ENCODE results near the gene RASL11A. TPM values are rescaled to one million over a fixed set of nuclear protein-coding genes. Genes with fewer than 3 reads are reported as not detected.
"Not testable (repeated sequence)": the region's sequence is repeated elsewhere in the genome, so short reads cannot be mapped to it uniquely, and the experiment has no call there.

The RASL11A gene
- 1.4 and 2.0 TPM in 2 replicates for total RNA-seq

- Mint-ChIP-seq H3K9me3 (no peaks in the 10 kb centered on the region), H3K36me3 (ENCODE audit: low read depth) (peaks cover 4% of the 10 kb centered on the region), H3K4me3 (peak within 1 kb of the TSS; percentile 90), H3K4me1 (peaks cover 28% of the 10 kb centered on the region), H3K27me3 (no peaks in the 10 kb centered on the region), H3K27ac (peak within 1 kb of the TSS; percentile 14)
- ChIA-PET POLR2A (interaction anchor here (0.6 to 1.2 kb wide), 12 partner anchors 13 to 1234 kb away, joined by 3 to 9 read pairs (median 4); partner anchors contain the start of gene RPL21), CTCF (interaction anchor here (0.7 to 2.5 kb wide), 15 partner anchors 9 to 285 kb away, joined by 3 to 15 read pairs (median 4); no protein-coding TSS in a partner anchor)
- intact Hi-C loops (cut with micrococcal nuclease) = loop anchor here (1.0 to 5.0 kb wide), 7 partner anchors 11 to 286 kb away; partner anchors contain the start of gene RPL21
- DNase-seq = peak; percentile 85
- TF ChIP-seq CTCF (IDR thresholded peaks at IDR 0.05) = peak; percentile 99
- ATAC-seq (ENCODE audit: low read depth) = peak; percentile 91
These were observed at the start of gene RASL11A for GRCh38 chr13:27270594-27271520. RASL11A (plus strand) TSS chr13:27270830; CDS start chr13:27270945, 115 bp downstream.

GRCh38 chr13:27222100-27222499 is 48.5 kb upstream of the RASL11A start:
- H3K9me3 Mint-ChIP-seq; CTCF ChIA-PET; H3K36me3 Mint-ChIP-seq (ENCODE audit: low read depth); H3K27ac Mint-ChIP-seq; DNase-seq; H3K27me3 Mint-ChIP-seq: not testable (repeated sequence)
- intact Hi-C loops (cut with micrococcal nuclease) = loop anchor here (10.0 kb wide), 1 partner anchor 47 kb away; the partner anchor contains the start of gene USP12
- peak overlapping the region; percentile 15 for H3K4me3 Mint-ChIP-seq
- POLR2A ChIA-PET = interaction anchor here (0.6 kb wide), 1 partner anchor 82 kb away, joined by 3 read pairs; no protein-coding TSS in a partner anchor
- ATAC-seq (ENCODE audit: low read depth) = peak; percentile 45
- peaks cover 57% of the 10 kb centered on the region for H3K4me1 Mint-ChIP-seq

- Mint-ChIP-seq H3K4me3 (peak overlapping the region; percentile 36), H3K9me3 (peaks cover 12% of the 10 kb centered on the region), H3K4me1 (peaks cover 67% of the 10 kb centered on the region), H3K27ac (peak overlapping the region; percentile 32), H3K27me3 (no peaks in the 10 kb centered on the region), H3K36me3 (ENCODE audit: low read depth) (peaks cover 2% of the 10 kb centered on the region)
- TF ChIP-seq CTCF (IDR thresholded peaks at IDR 0.05) = no peak
- ATAC-seq (ENCODE audit: low read depth) (peak; percentile 35), DNase-seq (no peak)
- CTCF ChIA-PET = interaction anchor here (0.9 kb wide), 1 partner anchor 242 kb away, joined by 3 read pairs; no protein-coding TSS in a partner anchor
- POLR2A ChIA-PET = interaction anchor here (0.7 to 1.2 kb wide), 3 partner anchors 12 to 97 kb away, joined by 5 to 8 read pairs (median 6); partner anchors contain the start of gene RPL21
- intact Hi-C loops (cut with micrococcal nuclease) = loop anchor here (5.0 to 10.0 kb wide), 2 partner anchors 35 to 52 kb away; partner anchors contain the start of gene USP12
These were observed 43.6 kb upstream of the RASL11A start for GRCh38 chr13:27226991-27227390.

- CTCF ChIA-PET = no interaction called here
- no peak for TF ChIP-seq CTCF (IDR thresholded peaks at IDR 0.05)
- no peak for ATAC-seq (ENCODE audit: low read depth)
- no peak for DNase-seq
- H3K36me3 Mint-ChIP-seq (ENCODE audit: low read depth) = peaks cover 5% of the 10 kb centered on the region
- H3K27ac Mint-ChIP-seq = peak overlapping the region; percentile 70
- H3K4me1 Mint-ChIP-seq = peaks cover 56% of the 10 kb centered on the region
- peaks cover 14% of the 10 kb centered on the region for H3K9me3 Mint-ChIP-seq
- POLR2A ChIA-PET = no interaction called here
- intact Hi-C loops (cut with micrococcal nuclease) = loop anchor here (2.0 to 10.0 kb wide), 3 partner anchors 23 to 53 kb away; partner anchors contain the start of genes RPL21 and USP12
- no peaks in the 10 kb centered on the region for H3K27me3 Mint-ChIP-seq
- H3K4me3 Mint-ChIP-seq = no peak overlapping the region
These were observed 42.5 kb upstream of the RASL11A start for GRCh38 chr13:27228131-27228530.

GRCh38 chr13:27229642-27230041 is 41.0 kb upstream of the RASL11A start:
- Mint-ChIP-seq H3K4me1 (peaks cover 48% of the 10 kb centered on the region), H3K27ac (peak overlapping the region; percentile 60), H3K27me3 (no peaks in the 10 kb centered on the region), H3K36me3 (ENCODE audit: low read depth) (peaks cover 5% of the 10 kb centered on the region), H3K9me3 (peaks cover 14% of the 10 kb centered on the region), H3K4me3 (peak overlapping the region; percentile 5)
- DNase-seq (no peak), ATAC-seq (ENCODE audit: low read depth) (peak; percentile 60)
- ChIA-PET POLR2A (interaction anchor here (0.7 kb wide), 1 partner anchor 23 kb away, joined by 3 read pairs; no protein-coding TSS in a partner anchor), CTCF (no interaction called here)
- intact Hi-C loops (cut with micrococcal nuclease) = loop anchor here (2.0 to 10.0 kb wide), 3 partner anchors 21 to 55 kb away; partner anchors contain the start of genes RPL21 and USP12
- no peak for TF ChIP-seq CTCF (IDR thresholded peaks at IDR 0.05)

Measured in activated B cell treated with CpG ODN at 0.5 μM for 24 hours (primary cell).